ENCODE results near the gene CD164L2.

Gene CD164L2

DNA sequence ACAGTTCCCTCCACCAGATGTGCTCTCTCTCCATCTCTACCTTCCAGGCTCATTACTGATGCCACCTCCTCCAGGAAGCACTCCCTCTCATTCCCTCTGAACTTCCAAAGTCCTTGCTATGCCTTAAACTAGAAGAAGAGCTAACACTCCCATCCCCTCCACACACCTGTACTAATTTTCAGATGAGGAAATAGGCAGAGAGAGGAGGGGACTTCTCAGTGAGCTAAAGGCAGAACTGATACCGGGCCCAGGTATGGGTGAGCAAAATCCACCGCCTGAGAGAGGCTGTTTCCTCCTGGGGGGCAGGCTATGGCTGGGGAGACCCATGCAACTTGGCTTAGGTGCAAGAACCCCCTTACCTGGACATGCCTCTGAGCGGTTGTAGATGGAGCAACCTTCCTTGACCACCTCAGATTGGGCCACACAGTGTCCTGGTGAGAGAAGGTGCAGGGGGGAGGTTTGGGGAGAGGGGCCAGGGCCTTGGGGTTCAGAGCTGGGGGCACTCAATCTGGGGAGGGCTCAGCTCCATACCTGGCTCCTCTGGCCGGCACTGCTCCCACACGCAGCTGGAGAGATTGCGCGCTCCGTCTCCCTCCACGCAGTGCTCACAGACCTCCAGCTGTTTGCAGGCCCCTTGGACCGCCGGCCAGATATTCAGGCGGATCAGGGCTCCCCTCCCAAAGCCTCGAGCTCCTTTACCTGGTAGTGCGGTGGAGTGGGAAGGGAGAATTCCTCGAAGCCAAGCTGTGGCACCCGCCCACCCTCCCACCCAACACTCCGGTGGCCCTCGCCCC, 967 bp downstream of the CD164L2 start:
- DNase-seq = no peak

DNA sequence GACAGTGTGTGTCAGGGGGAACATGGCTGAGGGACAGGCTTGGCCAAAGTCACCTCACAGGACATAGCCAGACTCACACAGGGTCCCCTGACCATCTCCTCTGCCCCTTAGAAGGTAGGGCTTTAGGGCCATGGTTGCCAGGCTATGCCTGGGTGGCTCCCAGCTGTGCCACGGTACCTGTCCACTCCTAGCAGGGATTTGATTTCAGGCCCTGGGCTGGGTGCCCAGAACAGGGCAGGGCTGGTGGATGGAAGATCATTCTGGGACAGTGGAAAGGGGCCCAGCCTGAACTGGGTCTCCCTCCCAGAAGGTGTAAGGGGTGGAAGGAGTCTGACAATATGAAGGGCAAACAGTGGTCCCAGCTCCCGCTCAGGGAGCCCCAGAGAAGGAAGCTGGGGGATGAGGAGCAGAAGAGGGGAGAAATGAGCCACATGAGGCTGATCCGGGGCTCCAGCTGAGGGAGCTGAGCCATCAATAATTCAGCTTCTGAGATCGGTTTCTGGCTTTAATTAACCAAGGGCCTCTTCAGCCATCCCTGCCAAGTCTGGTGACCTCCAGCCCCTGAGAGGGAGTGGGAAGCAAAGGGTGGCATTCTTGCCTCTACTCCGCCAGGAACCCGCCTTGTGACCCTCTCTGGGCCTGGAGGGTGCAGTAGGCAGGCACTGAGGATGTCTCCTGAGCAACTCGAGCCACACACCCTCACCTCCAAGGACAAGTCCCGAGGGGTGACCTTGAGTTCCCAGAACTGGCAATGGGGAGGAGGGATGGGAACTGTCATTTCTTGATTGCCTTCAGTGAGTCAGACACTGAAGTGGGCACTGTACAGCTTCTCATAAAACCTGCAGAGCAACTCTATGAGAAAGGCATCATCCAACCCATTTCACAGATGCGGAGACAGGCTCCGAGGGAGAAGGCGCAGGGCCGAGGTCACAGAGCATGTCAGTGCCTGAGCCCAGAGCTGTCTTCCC, 2.1 kb downstream of the CD164L2 start:
- no peak for DNase-seq

GRCh38 chr1:27380224-27380623, 2.9 kb downstream of the CD164L2 start:
- DNase-seq = no peak

GRCh38 chr1:27379564-27380122, 3.5 kb downstream of the CD164L2 start:
- no peak for DNase-seq

DNA sequence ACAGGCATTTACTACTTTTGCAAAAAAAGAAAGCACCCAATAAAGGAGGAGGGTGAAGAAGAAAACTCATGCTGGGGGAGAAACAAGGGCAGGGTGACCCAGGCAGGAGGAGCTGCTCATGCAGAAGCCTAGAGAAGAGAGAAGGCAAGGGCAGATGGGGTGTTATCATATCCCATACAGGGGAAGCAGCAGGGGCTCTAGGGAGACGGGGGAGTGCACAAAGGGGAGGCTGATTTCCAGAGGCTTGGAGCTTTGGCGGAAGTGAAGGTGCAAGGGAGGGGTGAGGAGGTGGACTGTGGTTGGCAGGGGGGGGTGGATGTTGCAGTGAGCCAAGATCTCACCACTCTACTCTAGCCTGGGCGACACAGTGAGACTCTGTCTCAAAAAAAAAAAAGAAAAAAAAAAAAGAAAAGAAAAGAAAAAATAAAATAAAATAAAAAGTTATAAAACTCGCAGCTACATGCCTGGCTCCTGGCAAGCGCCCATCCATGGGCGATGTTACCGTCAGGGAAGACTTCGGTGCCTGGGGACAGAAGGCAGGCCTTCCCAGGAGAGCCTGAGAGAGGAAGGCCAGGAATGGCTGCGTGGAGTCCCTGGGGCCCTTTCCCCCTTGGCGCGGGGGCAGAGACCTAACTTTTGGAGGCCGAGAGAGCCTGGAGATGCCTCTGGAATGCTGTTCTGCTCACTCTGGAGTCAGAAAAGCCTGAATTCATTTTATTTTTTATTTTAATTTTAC, 5.2 kb downstream of the CD164L2 start:
- no peak for DNase-seq

DNA sequence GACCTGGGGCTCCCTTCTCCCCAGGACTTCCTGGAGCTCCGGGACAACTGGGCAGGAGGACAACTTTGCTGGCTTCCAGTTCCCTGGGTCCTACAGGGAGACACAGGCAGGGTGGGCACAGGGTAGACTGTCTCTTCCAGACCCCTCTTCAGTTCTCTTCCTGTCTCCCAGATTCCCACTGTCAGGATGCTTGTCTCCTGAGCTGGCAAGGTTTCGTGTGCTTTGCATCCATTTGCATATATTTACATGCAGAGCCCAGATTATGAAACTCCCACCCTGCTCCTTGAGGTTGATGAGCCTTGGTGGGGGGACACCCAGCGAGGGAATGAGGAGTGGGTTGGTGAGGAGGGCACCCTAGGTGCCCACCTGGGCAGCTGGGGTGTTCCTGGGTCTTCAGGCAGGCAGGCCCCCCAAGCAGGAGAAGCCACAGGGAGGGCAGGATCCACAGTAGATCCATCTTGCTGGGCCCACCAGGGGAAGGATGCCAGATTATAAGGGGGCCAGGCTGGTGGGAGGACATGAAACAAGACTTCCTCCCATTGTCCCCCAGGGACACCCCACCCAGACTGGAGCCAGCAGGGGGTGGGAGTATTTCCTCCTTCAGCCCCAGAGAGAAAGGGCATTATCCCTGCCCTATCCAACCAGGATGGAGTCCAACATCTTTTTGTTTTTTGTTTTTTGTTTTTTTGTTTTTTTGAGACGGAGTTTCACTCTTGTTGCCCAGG, 8.6 kb downstream of the CD164L2 start, which contains the start of gene FCN3:
Gene FCN3 (minus strand): TSS at position 463 of the 725 bp plus-strand sequence. CDS start 6 bp downstream, at position 457.
- DNase-seq = no peak

- DNase-seq = no peak
Observed at GRCh38 chr1:27372808-27373690, 10.1 kb downstream of the CD164L2 start.

DNA sequence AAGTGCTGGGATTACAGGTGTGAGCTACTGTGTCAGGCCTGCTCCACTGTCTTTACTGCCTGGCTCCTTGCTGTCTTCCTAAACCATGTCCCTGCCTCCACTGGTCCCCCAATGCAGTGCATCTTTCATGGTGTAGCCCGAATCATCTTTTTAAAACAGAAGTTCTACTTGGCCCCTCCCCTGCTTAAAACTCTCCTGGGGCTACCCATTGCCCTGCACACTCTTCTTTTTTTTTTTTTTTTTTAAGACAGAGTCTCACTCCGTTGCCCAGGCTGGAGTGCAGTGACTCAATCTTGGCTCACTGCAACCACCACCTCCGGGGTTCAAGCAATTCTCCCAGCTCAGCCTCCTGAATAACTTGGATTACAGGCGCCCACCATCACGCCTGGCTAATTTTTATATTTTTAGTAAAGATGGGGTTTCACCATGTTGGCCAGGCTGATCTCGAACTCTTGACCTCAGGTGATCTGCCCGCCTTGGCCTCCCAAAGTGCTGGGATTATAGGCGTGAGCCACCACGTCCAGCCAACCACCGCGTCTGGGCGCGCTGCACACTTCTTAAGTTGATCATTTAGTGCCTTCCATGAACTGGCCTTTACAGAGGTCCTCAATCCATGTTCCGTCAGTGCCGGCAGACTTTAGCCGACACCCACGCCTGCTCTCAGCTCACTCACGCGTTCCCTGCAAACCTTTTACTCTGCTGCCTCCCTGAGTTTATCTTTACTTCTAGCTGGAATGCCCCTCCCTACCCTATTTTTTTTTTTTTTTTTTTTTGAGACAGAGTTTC, 10.9 kb downstream of the CD164L2 start:
- DNase-seq = no peak

DNA sequence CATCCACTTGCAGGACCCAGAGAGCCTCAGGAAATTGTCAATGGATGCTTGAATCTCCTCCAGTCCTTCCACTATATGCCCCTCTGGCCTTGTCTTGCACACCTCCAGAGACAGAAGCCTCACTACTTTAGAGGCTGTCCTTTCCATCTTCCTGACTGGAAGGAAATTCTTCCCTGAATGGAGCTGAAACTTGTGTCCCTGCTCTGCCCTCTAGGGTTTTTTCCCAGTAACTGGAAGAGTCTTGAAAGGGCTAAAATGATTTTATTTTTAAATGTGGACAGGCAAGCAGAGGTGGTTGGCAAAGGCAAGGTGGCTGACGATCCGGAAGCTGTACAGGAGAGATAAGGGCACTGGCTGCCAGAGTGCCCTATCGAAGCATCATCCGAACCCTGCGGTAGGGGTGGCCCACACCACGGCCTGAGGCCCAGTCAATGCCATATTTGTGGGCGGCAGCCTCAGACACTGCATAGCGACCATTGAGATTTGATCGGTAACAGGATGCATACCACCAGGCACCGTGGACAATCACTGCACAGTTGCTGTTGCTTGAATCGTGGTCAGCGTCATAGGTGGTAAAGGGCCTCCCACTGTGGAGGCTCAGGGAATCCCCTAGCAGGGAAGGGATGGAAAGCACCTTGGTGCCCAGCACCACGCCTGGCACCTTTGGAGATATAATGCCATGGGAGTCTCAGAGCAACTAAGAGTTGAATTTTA, 14.1 kb downstream of the CD164L2 start:
- no peak for DNase-seq

DNA sequence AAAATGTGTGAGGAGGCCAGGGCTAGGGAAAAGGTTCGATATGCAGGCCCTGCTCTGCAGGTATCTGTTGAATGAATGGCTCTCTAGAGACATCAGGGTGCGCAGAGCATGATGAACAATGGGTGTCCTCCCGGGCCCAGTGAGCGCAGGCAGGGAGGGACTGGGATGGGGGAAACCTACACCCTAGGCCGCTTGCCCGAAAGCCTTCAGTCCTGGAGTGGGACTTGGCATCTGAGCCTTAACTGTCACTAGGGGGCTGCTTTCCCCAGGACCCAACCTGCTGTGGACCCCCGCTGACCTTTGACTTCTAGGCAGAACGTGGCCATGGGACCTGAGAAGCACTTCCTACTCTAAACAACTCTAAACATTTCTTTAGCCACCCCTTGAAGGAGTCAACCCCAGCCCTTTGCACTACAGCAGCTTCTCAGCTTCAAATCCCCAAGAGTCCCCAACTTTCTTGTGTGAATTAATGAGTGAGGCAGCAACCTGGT, 15.9 kb downstream of the CD164L2 start:
- DNase-seq = no peak

DNA sequence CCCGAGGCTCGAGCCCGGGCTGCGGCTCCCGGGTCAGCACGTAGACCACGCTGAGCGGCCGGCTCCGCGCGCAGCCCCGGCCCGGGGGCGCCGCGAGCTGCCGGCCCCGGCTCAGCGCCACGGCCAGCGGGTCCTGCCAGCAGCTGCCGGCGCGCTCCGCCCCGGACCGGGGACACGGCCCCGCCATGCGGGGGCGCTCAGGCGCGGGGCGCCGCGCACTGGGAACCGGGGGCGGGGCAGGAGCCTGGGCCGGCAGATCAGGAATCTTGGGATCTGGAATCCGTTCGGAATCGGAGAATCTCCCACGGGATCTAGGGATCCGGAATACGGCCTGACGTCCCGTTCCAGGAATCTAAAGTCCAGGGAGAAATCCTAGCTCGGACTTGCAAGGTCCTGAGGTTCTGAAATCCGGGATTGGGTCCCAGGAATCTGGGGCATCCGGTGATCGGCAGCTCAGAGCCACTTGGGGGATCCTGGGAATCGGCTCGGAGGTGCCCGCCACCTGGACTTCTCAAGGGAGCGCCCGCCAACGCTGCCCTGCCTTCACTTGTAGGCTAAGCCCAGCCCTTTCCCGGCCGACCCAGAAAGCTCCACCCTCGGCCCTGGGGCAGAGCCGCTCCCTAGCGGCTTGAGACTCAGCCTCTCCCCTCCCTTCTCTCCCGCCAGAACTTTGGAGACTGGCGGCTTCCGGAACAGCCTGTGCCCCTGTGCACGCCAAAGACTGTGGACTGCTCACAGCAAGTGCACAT, 16.5 kb downstream of the CD164L2 start, which contains the start of gene MAP3K6:
Gene MAP3K6 (minus strand): TSS at position 551 of the 749 bp plus-strand sequence. CDS start 364 bp downstream, at position 187.
- DNase-seq = peak; percentile 81

DNA sequence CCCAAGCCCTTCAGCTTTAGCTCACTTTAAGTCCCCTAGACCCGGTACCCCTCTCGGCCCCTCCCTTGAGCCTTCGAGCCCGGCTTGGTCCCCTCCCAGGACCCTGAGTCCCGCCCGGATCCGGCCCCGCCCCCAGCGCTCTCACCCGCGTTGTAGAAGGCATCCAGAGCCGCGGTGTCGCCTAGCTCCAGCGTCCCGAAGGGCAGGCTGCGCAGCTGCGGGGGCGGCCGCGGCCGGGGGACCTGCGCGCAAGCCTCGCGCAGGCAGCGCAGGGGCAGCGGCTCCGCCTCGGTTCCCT, 17.1 kb downstream of the CD164L2 start:
- peak; percentile 57 for DNase-seq

DNA sequence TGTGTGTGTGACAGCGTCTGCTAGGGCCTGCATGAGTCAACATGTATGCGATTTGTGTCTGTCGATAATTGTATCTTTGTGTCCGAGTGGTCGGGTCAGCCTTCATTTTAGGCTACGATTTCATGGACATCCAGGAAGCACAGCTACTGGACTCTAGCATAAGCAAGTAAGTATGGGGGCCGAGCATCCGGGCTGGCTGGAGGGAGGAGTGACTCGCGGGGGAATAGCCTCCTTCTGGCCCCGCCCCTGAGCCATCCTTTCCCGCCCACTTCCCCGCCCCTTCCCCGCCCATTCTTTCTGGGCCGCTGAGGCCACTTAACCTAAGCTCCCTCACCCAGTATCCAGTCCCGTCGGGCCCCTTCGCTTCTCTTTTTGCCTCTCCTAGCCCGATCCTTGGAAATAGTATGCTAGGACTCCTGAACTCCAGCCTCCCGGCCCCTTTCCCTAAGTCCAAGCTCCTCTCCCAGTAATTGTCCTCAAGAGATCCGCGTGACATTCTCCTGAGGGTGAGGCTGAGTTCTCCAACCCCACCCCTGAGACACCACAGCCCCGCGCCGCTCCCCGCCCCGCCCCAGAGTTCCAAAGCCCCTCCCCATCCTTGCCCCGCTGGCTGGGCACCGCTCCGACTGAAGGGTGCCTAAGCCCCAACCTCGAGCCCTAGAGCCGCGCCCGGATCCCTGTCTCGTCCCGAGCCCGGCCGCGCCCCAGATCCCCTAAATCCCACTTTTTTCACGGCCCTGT, 17.6 kb downstream of the CD164L2 start:
- peak; percentile 58 for DNase-seq

GRCh38 chr1:27364696-27365371, 18.3 kb downstream of the CD164L2 start:
- DNase-seq = no peak

- DNase-seq = no peak
Observed at GRCh38 chr1:27363766-27364695, 19.1 kb downstream of the CD164L2 start.

- no peak for DNase-seq
Observed at GRCh38 chr1:27361553-27361952, 21.6 kb downstream of the CD164L2 start.

Data from NCI-H2107 (cell line).